Activated T-cell treated with anti-CD3 and anti-CD28 coated beads, Interleukin-2, amount 50 U/mL, for 1 hour (primary cell): Measurements from ENCODE around the gene SMIM38.
A peak's percentile ranks its signal among the peaks of the same experiment; 100 is the strongest.
"Not testable (repeated sequence)": the region's sequence is repeated elsewhere in the genome, so short reads cannot be mapped to it uniquely, and the experiment has no call there.

Experiments
- DNase-seq: peaks from one replicate; pipeline ENCODE4 v3.0.0-alpha.2; 2020

The SMIM38 gene

GRCh38 chr11:69122630-69123431 lies 32.9 kb upstream of the SMIM38 start:
- DNase-seq = peak; percentile 61

DNA sequence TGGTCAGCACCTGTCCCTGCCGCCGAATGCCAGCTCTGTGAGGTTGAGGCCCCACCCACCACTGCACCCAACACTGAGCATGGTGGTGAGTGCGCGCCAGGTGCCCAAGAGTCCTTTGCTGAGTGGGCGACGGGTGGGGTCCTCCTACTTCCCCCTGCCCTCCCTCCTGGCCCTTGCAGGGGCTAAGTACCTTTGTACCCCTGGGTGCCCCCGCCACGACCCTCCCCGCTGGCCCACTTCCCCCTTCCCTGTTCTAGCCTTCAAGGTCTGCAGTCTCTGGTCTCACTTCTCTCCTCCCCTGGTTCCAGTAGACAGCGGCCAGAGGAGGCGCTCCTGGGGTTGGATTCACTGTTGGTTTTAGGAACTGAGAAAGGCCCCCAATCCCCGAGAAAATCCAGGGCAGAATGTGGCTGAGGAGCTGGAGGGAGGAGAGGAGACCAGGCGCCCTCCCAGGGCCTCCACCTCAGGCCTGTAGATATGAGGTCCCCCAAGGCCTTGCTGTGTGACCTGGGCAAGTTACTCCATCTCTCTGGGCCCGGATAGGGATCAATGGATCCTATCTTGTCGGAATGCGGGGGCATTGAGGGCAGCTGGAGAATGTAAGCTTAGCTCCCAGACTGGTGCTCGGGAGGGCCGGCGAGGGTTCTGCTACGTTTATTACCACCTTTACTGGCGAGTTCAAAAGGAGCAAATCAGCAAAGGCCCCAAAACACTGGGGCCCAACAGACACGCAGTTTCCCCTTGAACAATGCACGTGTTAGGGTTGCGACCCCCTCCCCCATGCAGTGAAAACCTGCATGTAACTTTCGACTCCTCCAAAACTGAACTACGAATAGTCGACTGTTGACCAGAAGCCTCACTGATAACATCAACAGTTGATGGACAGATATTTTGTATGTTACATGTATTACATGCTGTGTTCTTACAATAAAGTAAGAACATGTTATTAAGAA lies 31.9 kb upstream of the SMIM38 start:
- DNase-seq = no peak

GRCh38 chr11:69125861-69126260 lies 29.9 kb upstream of the SMIM38 start:
- no peak for DNase-seq

- DNase-seq = peak; percentile 10
Measured at GRCh38 chr11:69126286-69126685, 29.4 kb upstream of the SMIM38 start.

GRCh38 chr11:69127081-69127850 lies 28.5 kb upstream of the SMIM38 start:
- no peak for DNase-seq

- DNase-seq = no peak
Measured at GRCh38 chr11:69127884-69128283, 27.9 kb upstream of the SMIM38 start.

DNA sequence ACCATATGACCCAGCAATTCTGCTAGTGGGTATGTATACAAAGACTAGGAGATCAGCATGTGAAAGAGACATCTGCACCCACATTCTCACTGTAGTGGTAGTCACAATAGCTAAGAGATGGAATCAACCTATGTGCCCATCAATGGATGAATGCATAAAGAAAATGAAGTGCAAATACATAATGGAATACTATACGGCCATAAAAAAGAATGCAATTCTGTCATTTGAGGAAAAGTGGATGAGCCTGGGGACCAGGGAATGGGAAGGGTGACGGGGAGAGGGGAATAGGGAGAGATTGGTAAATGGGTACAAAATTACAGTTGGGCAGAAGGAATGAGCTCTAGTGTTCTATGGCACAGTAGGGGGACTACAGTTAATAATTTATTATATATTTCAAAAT lies 26.7 kb upstream of the SMIM38 start:
- DNase-seq = no peak

DNA sequence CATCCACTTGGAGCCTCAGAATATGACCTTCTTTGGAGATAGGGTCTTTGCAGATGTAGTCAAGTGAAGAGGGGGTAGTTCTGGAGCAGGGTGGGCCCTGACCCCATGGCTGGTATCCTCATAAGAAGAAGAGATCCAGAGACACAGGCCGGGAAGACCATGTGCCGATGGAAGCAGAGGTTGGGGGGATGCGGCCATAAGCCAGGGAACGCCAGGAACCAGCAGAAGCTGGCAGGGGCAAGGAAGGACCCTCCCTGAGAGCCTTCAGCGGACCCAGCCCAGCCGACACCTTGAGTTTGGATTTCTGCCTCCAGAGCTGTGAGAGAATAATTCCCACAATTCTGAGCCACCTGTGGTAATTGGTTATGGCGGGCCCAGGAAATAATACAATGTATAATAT lies 26.1 kb upstream of the SMIM38 start:
- DNase-seq = no peak

GRCh38 chr11:69130654-69131053 lies 25.1 kb upstream of the SMIM38 start:
- DNase-seq = no peak

DNA sequence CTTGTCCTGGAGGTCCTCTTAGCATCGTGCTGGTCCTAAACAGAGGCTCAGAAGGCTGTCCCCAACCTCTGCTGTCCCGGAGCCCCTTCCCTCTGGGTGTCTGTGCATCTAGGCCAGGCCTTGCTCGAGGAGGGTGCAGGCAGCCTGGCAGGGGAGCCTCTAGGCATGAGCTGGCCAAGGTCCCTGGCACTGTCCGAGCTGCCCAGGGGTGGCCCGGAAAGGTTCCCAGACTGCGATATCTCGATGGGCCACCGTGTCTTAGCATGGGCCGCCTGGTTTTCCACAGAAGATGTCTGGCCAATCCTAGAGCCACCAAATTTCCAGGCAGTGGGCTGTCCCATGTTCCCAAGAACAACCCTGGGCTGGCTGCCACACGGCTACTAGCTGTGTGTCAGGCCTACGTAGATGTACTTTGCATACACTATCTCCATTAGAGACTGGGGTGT lies 24.6 kb upstream of the SMIM38 start:
- no peak for DNase-seq

DNA sequence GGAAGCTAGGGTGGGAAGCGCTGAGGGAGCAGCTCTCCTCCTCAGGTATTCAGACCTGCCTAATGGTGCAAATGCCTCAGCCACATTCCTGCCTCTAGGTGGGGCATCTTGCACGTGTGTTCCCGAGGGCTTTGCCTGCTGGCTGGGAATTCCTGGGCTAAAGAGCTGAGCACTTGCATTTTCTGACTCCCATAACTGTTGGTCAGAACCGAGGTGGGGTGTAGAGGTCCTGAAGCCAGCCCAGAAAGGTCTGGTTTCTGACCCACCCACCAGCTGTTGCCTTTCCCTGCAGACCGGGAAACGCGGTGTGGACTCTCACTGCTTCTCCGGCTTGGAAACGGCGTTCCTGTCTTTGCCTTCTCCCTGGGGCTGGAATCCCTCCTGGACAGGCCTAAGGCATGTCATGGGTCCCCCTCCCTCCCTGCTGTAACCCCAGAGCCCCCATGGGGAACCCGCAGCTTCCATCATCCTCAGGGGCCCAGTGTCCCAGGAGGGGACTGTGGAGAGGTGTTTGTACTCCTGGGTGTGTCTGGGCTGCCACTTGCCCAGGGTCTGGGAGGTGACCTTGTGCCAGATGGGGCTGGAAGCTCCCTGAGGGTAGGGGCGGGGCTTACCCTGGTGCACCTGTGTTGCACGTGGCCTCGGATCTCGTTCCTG lies 24.0 kb upstream of the SMIM38 start:
- DNase-seq = no peak

DNA sequence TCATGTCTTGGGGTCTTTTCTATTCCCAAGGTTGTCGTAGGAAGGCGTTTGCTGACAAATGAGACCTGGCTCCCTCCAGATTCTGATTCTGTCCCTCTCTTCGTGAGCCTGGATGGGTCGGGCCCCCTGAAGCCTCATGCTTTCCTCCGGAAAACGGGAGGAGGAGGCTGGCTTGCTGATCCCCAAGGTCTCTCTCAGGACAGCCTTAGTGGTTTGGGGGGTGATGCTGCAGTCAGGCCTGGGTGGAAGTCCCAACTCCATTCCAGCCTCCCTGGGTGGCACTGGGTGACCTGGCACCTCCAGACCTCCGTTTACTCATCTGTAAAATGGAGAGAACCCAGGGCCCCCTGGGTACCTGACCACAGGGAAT lies 23.4 kb upstream of the SMIM38 start:
- no peak for DNase-seq

- DNase-seq = no peak
Measured at GRCh38 chr11:69133251-69133650, 22.5 kb upstream of the SMIM38 start.

GRCh38 chr11:69134182-69134581 lies 21.6 kb upstream of the SMIM38 start:
- DNase-seq = not testable (repeated sequence)

DNA sequence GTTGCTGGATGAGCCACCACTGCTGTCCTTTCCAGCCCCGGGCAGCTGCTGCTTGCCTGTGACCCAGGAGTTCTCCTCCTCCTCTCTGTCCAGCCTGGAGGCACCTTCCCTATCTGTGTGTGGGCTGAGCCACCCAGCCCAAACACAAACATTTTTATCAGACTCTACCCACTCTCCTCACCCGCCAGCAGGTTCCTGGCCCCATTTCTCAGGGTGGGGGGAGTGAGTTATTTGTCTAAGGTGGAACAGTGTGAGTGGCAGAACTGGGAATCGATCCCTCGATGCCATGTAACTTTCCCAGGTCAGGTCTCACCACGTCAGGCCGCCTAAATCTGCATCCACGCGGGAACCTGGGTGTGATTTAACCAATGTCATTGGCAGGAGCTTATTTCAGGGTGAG lies 20.8 kb upstream of the SMIM38 start:
- no peak for DNase-seq

DNA sequence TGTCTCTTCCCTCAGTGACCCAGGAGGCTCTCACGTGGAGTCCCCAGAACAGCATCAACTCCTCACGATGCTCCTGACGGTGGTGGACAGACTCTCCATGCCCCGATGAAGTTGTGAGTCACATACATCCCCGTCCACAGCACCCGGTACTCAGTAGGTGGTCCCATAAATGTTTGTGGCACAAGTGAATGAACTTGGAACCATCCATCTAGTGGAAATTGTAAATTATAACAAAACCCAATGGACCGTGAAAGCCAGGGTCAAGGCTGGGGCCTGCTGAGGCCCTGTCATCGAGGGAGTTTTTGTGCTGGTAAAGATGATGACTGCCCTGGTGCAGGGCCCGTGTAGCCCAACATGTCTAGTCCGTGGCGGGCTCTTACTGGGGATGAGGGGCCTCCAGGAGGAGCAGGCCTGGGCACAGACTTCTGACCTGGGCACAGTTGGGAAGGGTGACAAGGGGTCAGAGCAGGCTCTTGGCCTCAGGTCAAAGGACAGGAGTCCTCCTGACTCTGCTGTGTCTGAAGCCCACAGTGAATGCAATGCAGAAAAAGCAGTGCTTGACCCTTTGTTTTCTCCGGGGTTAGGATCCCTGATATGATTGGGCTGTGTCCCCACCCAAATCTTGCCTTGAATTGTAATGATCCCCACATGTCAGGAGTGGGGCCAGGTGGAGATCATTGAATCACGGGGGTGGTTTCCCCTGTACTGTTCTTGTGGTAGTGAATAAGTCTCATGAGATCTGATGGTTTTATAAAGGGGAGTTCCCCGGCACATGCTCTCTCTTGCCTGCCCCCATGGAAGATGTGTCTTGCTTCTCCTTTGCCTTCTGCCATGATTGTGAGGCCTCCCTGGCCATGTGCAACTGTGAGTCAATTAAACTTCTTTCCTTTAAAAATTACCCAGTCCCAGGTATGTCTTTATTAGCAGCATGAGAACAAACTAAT lies 20.0 kb upstream of the SMIM38 start:
- no peak for DNase-seq

DNA sequence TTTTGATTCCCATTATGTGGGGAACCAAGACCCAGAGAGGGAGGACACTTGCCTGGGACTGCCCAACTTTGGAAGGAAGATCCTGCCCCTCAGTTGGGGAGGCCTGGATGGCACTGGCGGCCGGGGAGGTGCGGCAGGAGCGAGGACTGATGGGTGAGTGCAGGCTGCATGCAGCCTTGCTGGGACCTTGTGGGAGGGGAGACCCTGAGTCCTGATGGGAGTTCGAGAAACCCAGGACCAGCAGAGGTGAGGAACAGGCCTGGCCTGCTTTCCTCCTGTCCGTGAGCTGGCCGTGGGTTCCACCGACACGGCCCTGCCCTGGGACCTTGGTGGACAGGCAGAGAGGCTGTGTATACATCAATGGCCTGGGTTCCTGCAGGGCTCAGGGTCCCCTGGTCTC lies 19.3 kb upstream of the SMIM38 start:
- no peak for DNase-seq

GRCh38 chr11:69137151-69137844 lies 18.4 kb upstream of the SMIM38 start:
- no peak for DNase-seq

GRCh38 chr11:69138265-69138664 lies 17.5 kb upstream of the SMIM38 start:
- DNase-seq = no peak

GRCh38 chr11:69140161-69140560 lies 15.6 kb upstream of the SMIM38 start:
- not testable (repeated sequence) for DNase-seq

DNA sequence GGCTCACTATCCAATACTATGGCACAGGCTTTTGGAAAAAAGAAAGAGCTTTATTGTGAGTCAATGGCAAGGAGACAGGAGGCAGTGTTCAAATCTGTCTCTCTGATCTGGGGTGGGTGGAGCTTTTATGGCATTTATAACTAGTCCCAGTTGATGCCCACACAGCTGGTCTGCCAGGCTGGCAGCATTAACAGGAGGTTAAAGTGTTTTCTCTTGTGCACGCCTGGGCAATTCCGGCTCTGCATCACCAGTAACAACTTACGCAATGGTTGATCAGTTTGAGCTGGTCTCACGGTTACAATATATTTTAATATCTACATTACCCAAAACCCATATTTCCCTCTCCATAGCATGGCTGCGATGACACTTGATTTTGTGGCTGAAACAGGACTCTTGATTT lies 15.1 kb upstream of the SMIM38 start:
- DNase-seq = no peak
